ENCODE results near the gene KIF1A.

Gene KIF1A

GRCh38 chr2:240717681-240718581 is 102.1 kb downstream of the KIF1A start:
- TF ChIP-seq USF1 (IDR thresholded peaks at IDR 0.05): no peak
- TF ChIP-seq TAF1 (IDR thresholded peaks at IDR 0.05; ENCODE audit: low read depth): no peak
- no peak for TF ChIP-seq CEBPB (IDR thresholded peaks at IDR 0.05)
- TF ChIP-seq TCF12 (IDR thresholded peaks at IDR 0.05; ENCODE audit: low read depth): no peak
- TF ChIP-seq FOXM1 (IDR thresholded peaks at IDR 0.05; ENCODE audit: borderline replicate concordance, low read depth): no peak
- TF ChIP-seq CREB1 (IDR thresholded peaks at IDR 0.05; ENCODE audit: low read depth): no peak
- TF ChIP-seq YY1 (IDR thresholded peaks at IDR 0.05; ENCODE audit: low read depth): no peak
- TF ChIP-seq, protein P1, sequence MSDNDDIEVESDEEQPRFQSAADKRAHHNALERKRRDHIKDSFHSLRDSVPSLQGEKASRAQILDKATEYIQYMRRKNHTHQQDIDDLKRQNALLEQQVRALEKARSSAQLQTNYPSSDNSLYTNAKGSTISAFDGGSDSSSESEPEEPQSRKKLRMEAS (IDR thresholded peaks at IDR 0.05): no peak
- no peak for TF ChIP-seq EGR1 (IDR thresholded peaks at IDR 0.05)
- no peak for TF ChIP-seq NFIC (IDR thresholded peaks at IDR 0.05)
- TF ChIP-seq RAD21 (IDR thresholded peaks at IDR 0.05; ENCODE audit: low read depth): no peak
- TF ChIP-seq ZBTB7A (IDR thresholded peaks at IDR 0.05; ENCODE audit: low read depth): no peak
- TF ChIP-seq EP300 (IDR thresholded peaks at IDR 0.05; ENCODE audit: borderline replicate concordance): no peak
- TF ChIP-seq TEAD4 (IDR thresholded peaks at IDR 0.05): no peak
- TF ChIP-seq, protein P2, sequence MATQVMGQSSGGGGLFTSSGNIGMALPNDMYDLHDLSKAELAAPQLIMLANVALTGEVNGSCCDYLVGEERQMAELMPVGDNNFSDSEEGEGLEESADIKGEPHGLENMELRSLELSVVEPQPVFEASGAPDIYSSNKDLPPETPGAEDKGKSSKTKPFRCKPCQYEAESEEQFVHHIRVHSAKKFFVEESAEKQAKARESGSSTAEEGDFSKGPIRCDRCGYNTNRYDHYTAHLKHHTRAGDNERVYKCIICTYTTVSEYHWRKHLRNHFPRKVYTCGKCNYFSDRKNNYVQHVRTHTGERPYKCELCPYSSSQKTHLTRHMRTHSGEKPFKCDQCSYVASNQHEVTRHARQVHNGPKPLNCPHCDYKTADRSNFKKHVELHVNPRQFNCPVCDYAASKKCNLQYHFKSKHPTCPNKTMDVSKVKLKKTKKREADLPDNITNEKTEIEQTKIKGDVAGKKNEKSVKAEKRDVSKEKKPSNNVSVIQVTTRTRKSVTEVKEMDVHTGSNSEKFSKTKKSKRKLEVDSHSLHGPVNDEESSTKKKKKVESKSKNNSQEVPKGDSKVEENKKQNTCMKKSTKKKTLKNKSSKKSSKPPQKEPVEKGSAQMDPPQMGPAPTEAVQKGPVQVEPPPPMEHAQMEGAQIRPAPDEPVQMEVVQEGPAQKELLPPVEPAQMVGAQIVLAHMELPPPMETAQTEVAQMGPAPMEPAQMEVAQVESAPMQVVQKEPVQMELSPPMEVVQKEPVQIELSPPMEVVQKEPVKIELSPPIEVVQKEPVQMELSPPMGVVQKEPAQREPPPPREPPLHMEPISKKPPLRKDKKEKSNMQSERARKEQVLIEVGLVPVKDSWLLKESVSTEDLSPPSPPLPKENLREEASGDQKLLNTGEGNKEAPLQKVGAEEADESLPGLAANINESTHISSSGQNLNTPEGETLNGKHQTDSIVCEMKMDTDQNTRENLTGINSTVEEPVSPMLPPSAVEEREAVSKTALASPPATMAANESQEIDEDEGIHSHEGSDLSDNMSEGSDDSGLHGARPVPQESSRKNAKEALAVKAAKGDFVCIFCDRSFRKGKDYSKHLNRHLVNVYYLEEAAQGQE (IDR thresholded peaks at IDR 0.05; ENCODE audit: low read depth): no peak

DNA sequence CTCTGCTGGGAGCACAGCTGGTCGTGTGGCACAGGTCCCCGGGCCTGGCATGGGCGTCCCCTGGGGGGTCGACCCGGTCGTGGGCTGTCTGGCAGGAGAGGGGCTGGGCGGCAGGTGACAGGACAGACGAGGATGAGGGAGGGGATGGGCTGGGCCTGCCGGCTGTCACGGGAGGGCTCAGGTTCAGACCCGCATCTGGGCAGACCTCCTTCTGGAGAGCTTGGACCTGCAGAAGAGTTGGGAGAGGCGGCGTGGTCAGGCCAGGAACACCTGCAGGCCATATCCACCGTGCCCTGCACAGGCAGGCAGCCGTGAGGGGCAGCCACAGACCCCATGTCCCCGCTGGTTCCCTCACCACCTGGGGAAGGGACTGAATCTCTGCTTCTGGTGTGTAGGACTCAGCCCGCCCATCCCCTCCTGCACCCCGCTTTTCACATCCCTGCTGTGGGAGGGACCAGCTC is 102.8 kb downstream of the KIF1A start:
- TF ChIP-seq NFIC (IDR thresholded peaks at IDR 0.05) (no peak), USF1 (IDR thresholded peaks at IDR 0.05) (no peak), CREB1 (IDR thresholded peaks at IDR 0.05; ENCODE audit: low read depth) (no peak), EGR1 (IDR thresholded peaks at IDR 0.05) (no peak), TEAD4 (IDR thresholded peaks at IDR 0.05) (no peak), CEBPB (IDR thresholded peaks at IDR 0.05) (no peak), TCF12 (IDR thresholded peaks at IDR 0.05; ENCODE audit: low read depth) (no peak), EP300 (IDR thresholded peaks at IDR 0.05; ENCODE audit: borderline replicate concordance) (no peak), FOXM1 (IDR thresholded peaks at IDR 0.05; ENCODE audit: borderline replicate concordance, low read depth) (no peak), RAD21 (IDR thresholded peaks at IDR 0.05; ENCODE audit: low read depth) (no peak), ZBTB7A (IDR thresholded peaks at IDR 0.05; ENCODE audit: low read depth) (no peak), TAF1 (IDR thresholded peaks at IDR 0.05; ENCODE audit: low read depth) (no peak), YY1 (IDR thresholded peaks at IDR 0.05; ENCODE audit: low read depth) (no peak)

- no peak for TF ChIP-seq TCF12 (IDR thresholded peaks at IDR 0.05; ENCODE audit: low read depth)
- no peak for TF ChIP-seq TEAD4 (IDR thresholded peaks at IDR 0.05)
- TF ChIP-seq FOXM1 (IDR thresholded peaks at IDR 0.05; ENCODE audit: borderline replicate concordance, low read depth): no peak
- TF ChIP-seq, protein P2 (IDR thresholded peaks at IDR 0.05; ENCODE audit: low read depth): no peak
- TF ChIP-seq, protein P1 (IDR thresholded peaks at IDR 0.05): no peak
- TF ChIP-seq TAF1 (IDR thresholded peaks at IDR 0.05; ENCODE audit: low read depth): no peak
- TF ChIP-seq USF1 (IDR thresholded peaks at IDR 0.05): no peak
- TF ChIP-seq RAD21 (IDR thresholded peaks at IDR 0.05; ENCODE audit: low read depth): no peak
- TF ChIP-seq ZBTB7A (IDR thresholded peaks at IDR 0.05; ENCODE audit: low read depth): no peak
- no peak for TF ChIP-seq CEBPB (IDR thresholded peaks at IDR 0.05)
- TF ChIP-seq YY1 (IDR thresholded peaks at IDR 0.05; ENCODE audit: low read depth): no peak
- TF ChIP-seq NFIC (IDR thresholded peaks at IDR 0.05): no peak
- no peak for TF ChIP-seq EGR1 (IDR thresholded peaks at IDR 0.05)
- TF ChIP-seq CREB1 (IDR thresholded peaks at IDR 0.05; ENCODE audit: low read depth): no peak
Measured at GRCh38 chr2:240716130-240716798, 103.8 kb downstream of the KIF1A start.

All from Ishikawa (cell line).